ENCODE results near the gene ACOXL.
A peak's percentile ranks its signal among the peaks of the same experiment; 100 is the strongest.

ACOXL gene

DNA sequence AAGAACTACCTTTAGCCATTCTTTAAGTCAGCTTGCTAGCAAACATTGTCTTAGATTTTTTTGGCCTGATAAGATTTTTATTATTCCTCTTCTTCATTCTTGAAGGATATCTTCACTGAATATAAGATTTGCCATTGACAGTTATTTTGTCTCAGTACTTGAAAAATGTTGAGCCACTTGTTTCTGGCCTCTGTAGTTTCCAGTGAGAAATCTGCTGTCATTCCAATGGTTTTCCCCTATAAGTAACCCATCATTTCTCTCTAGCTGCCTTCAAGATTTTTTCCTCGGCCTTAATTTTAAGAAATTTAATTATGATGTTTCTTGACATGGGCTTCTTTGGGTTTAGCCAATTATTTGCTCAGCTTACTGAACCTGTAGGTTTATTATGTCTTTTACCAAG is 32.6 kb downstream of the ACOXL start:
- DNase-seq: no peak

DNA sequence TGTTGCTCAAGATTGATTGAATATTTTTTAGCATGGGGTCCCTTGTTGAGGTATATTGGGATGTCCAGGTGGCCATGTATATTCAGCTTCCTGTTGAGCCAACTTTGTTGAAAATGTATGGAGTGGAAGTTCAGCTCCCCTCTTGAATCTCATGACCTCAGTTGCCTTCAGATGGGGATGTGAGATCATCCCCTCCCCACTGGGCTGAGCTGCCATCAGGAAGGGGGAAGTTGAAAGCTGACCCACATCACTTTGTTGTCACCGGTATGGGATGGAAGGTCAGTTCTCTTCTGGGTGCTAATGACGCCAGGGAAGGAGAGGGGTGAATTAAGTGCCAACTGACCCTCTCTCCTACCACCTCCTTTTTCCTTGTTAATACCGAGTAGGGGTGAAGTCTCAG is 33.9 kb downstream of the ACOXL start:
- no peak for DNase-seq

GRCh38 chr2:110768591-110768990 is 36.2 kb downstream of the ACOXL start:
- DNase-seq: no peak

DNA sequence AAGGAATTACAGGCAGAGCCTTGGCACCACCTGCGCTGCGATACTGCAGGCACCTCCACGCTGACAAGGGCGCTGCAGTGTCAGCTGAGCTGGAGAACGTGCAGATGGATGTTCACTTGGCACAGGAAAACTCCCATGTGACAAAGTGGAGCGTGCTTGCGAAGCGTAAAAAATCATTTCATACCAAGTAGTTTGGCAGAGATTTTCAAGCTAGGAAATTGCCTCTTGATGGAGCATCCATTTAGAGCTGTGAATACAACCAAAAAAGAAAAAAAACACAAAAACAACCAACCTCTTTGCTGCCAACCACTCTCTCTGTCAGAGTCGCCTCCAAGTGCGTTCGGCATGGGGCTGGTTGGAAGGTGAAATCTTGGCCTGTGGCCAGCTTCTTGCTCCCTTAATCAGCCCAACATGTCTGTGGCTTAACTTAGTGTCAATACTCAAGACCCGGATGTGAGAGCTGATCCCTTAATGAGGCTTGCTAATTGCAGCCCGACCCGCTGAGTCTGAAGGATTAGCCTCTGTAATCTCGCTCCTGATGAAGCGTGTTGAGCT is 38.1 kb downstream of the ACOXL start:
- DNase-seq: peak; percentile 83

GRCh38 chr2:110770959-110771431 is 38.6 kb downstream of the ACOXL start:
- DNase-seq: peak; percentile 51

DNA sequence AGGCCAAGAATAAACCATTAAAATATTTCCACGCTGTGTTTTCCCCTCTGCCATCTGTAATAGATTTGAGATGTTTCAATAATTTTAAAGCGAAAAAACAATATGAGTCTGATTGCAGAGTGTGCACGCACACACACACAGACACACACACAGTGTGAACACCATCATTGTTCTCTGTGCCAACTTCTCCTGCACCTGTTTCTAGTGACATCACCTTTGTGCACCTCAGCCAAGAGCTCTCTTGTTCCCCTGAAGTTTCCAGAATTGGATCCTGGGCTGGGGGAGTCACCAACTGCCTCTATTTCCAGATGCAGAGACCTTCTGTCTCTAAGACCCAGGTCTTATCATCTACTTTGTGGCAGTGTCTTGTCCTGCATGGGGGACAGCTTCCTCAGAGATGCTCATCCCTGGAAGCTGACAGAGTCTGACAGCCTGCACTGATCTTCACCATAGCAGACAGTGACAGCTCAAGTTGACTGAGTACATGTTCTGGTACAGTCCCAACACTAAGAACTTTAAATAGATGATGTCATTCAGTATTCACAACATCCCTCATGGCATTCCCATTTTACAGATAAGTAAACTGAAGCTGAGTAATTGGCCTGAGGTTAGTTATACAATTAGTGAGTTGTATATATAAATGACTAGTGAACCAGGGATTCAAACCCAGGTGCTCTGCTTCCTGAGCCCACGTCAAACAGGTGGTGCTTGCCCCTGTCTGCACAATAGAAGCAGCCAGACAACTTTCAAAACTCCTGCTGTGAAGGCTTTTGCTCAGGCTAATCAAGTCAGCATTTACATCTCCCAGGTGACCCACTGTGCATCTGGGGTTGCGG is 39.4 kb downstream of the ACOXL start:
- DNase-seq: peak; percentile 29

DNA sequence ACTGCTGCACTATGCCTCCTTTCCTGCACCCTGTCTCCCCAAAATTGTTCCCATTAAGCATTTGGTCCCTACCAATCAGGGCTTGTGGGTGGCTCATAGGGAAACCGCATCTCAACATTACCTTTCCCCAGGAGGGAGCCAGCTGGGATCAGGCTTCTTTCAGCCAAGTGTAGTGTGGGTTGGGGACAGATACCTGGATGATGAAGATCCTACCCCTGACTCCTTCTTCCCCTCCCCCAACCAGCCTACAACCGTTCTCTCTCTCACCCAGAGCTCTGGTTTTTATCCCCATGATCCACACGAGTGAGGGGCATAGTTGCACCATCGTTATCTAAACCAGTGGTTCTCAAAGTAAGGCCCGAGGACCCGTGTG is 40.0 kb downstream of the ACOXL start:
- DNase-seq: no peak

DNA sequence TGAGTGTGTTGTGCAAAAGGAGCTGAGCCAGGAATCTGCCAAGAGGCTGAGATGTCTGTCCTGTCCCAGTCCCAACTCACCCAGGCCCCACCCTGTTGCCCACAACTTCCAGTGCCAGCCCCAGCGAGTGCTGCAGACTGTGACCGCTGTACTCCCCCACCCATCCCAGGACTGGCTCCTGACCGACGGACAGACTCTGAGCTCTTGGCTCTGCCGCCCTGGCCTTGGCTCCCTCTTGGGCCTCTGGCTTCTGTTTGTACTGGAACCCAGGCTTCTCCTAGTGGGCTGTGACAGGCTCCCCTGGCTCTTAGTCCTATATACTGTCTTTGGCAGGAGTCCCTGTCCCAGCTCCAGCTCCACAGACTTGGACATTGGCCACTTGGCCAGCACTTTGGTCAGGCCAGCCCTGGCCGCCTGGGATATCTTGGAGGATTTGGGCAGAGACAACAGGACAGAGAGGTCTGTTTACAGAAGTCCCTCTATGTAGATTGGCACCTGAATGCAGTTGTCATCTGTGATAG is 41.1 kb downstream of the ACOXL start:
- no peak for DNase-seq

GRCh38 chr2:110774701-110775100 is 42.3 kb downstream of the ACOXL start:
- DNase-seq: no peak

DNA sequence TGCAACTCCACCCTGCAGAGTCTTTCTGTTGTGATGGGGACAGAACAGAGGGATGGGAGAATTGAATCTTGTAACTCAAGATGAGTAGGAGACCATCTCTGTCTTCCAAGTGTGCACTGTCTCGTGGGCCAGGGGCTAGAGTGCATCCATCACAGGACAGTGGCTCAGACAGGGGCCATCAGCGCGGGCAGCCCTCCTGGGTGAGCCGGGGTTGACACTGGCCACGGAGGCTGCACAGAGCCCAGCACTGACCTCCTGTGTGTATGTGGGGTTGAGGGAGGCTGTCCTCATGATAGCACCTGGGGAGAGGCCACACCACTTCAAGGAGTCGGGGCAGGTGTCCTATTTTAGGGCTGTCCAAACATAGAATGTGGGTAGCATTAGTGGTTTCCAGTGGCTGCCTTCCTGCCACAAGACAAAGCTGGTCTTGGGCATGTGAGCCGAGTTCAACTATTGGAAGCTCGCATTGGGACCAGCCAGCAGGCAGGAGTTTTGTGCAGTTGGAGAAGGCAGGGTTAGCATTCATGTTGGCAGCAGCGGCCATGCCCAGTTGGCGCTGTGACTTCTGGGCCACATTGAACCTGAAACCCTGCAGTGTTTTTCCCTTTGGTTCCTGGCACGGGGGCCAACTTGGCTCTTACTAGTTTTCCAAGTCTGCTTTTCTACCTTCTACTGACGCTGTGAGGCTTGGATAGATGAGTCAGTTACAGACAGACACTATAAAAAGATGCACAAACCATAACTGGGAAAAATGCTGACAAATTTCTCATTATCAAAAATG is 45.3 kb downstream of the ACOXL start:
- no peak for DNase-seq

DNA sequence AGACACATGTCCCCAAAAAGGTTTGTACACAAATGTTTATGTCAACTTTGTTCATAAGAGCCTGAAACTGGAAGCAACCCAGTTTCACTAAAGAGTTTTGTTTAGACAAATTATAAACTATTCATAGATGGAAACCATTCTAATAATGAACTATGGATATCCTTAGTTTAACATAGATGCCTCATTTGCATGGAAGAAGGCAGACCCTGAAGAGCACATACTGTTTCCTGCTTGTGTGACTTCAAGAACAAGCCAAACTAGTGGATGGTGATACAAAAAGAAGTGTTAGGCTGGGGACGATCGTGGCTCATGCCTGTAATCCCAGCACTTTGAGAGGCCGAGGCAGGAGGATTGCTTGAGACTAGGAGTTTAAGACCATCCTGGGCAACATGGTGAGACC is 48.1 kb downstream of the ACOXL start:
- no peak for DNase-seq

- no peak for DNase-seq
Observed at GRCh38 chr2:110783196-110783873, 51.0 kb downstream of the ACOXL start.

DNA sequence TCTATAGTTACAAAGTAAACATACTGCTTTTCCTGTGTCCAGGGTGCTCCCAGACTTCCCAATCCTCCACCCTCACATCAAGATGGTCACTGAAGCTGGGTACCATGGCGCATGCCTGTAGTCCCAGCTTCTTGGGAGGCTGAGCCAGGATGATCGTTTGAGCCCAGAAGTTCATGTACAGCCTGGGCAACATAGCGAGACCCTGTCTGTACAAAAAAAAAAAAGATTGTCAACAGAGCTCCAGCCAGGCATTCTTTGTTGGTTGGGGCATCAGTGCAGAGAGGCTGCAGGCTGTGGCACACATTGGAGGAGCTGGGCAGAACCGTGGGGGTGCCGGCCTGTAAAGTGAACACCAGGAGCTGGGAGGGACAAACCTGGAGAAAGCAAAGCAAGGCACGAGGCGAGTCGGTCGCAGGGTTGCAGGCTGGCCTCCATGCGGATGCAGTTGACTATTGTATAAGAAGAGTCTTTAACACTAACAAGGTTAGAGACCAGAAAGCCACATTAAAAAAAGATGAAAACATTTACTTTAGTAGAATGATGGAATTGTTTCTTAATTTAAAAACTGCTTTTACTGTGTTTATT is 51.8 kb downstream of the ACOXL start:
- no peak for DNase-seq

DNA sequence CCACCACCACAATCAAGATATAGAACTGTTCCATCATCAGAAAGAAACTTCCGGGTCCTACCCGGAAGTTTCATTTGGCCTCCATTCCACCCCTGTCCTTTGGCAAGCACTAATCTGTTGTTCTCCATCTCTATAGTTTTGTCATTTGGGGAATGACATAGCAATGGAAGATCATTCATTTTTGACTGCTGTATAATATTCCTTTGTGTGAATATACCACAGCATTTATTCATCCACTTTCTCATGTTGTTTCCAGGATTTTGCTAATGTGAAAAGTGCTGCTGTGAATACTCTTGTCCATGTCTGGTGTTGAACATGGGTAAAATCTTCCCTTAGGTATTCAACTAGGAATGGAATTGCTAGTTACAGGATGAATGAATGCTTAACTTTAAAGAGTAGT is 53.1 kb downstream of the ACOXL start:
- no peak for DNase-seq

DNA sequence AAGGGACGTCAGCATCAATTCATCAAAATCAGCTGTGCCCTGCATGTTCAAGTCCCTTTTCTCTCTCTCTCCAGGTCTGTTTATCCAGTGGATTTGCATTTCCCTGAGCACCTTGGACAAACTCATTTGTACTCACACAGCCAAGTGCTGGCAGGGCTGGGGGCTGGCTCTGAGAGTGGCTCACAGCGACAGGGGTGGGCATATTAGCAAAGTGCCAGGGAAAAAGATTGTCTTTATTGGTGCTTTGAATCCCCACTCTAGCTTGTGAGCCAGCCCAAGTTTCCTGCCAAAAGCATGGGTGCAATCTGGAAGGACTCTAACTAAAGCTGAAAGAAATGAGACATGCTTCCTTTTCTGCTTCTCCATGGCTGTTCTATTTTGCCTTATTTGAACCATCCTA is 56.6 kb downstream of the ACOXL start:
- DNase-seq: no peak

GRCh38 chr2:110789706-110790105 is 57.3 kb downstream of the ACOXL start:
- DNase-seq: no peak

DNA sequence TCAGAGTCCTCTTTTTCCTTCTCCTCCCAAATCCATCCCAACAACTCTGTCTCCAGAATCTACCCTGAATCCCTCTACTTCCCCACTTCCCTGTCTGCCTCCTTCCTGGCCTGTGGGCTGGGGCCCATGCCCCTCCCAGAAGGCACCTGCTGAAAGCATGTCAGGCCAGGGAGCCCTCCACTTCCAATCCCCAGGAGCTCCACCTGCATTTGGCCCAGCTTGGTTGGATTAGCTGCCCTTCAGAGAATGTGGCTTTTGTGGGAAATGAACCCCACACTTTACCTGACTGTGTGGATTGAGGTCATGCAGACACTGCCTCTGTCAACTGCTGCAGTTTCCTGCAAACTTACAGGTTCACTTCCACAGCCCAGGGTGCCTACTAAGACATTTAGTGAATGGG is 58.5 kb downstream of the ACOXL start:
- DNase-seq: no peak

DNA sequence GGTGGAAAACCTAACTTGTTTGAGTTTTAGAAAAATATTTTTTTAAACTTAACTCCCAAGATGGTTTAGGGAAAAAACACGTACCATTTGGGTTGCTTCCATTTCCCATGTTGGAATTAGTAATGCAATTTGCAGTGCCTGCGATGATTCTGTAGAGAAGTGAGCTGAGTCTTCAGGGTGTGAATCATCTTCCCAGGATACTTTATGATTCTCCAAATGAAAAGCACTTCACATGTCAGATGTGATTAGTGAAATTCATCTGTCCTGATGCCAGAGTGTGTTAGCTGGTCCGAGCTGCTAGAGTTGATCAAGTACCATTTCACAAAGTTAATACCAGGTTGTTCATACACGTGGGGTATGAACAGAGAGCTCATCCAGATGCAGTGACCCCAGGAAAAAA is 59.1 kb downstream of the ACOXL start:
- no peak for DNase-seq

DNA sequence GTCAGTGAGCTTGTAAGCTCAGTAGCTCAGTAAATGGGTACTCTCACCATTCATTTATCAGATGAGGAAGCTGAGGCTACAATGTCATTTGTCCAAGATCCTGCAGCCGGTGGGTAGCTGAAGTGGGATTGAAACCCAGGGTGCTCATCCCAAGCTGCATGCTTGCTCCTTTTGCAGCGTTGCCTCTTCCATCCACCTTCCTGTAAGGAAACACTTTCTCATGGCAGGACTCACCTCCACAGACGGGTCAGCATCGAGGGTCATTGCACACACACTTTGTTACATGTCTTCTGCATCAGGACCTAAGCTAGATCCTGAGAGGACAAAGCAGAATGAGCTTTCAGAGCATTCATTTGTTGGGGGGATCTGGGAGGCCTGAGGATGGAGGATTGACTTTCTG is 60.7 kb downstream of the ACOXL start:
- DNase-seq: no peak

DNA sequence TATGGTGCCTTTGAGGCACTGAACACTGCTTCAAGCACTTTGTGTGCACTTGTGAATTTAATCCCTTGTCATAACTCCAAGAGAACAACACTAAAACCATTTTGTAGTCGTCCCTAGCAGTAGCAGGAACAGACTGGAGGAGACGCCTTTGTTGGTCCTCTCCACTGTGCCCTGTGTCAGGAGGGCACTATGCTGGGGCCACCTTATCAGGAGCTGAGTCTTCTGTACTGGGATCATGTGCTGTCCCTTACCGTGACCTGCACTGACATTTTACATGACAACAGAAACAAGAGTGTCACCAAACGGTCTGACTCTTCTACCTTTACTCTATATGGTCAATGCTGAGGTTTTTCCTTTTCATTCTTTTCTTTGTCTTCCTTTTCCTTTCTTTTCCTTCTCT is 62.0 kb downstream of the ACOXL start:
- DNase-seq: no peak

DNA sequence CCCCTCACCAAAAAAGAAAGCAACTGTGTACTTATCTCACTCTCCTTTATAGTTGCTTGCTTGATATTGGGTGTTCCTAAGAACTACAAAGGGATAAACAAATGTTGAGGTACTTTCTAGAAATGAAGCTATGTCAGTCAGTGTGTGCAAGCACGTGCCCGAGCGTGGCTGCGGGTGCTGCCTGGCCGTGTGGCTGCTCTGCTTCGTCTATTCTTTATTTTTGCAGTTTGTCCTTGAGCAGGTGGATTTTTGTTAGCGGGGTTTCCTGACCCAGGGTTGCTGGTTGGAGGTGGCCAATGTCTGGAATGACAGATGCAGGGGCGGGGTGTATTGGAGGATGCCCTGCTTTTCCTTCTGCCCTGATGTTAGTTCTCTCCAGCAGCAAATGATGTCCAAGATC is 62.6 kb downstream of the ACOXL start:
- DNase-seq: no peak

DNA sequence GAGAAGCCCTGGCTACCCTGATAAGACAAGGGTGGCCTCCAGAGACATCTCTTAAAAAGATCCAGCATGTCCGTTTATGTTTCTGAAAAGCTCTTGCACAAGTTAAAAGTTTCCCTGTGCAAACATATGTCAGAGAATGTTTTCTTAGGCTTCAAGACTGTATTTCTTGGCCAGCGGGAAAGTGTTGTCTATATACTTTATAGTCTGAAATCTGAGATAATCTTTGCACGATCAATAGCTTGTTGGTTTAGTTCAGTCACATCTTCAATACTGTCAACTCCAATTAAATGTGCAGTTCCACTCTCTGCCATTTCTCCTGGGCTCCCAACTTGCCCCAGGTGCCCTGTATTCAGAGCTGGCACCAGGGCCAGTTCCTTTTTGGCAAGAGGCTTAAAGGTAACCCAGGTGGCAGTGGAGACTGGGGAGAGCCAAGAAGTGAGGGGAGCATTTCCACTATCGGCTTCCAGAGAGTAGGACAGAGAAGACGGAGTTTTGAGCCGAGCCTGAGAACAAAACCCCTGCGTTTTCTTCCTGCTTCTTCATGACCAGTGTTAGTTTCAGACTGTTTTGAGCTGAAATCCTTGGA is 64.4 kb downstream of the ACOXL start:
- no peak for DNase-seq
